Smooth muscle cell of bladder (primary cell): ENCODE data around the gene HPGDS. TPM values are rescaled to one million over a fixed set of nuclear protein-coding genes. Genes with fewer than 3 reads are reported as not detected.

Source experiments
- total RNA-seq: library from RNA; depleted of rRNA; stranded (reverse); fragments of >200 nt; gene quantifications from 2 replicates; pipeline ENCODE4 v1.2.3, GENCODE V29; 2014

Gene HPGDS
- total RNA-seq, result not detected in 2 replicates

GRCh38 chr4:94342694-94343093, at the start of gene HPGDS:
TSS of gene HPGDS (minus strand) at chr4:94342836. CDS start at chr4:94334629, 8,207 bp downstream.

Other genes with a start within 250 kb of the HPGDS start
- 27.1 and 27.4 TPM in 2 replicates for gene SMARCAD1, start 135.0 kb downstream of the HPGDS start, total RNA-seq
- 32.6 and 64.7 TPM in 2 replicates for gene PDLIM5, start 109.1 kb upstream of the HPGDS start, total RNA-seq